GM19468 (cell line): ENCODE results near the gene CLIC3.
A peak's percentile ranks its signal among the peaks of the same experiment; 100 is the strongest.
"Not testable (repeated sequence)": the region's sequence is repeated elsewhere in the genome, so short reads cannot be mapped to it uniquely, and the experiment has no call there.

Source experiments
- ATAC-seq: cut with Tn5 transposase; IDR thresholded peaks from one replicate; pipeline ENCODE4 v1.9.1; 2021; ENCODE audit warnings: mild to moderate bottlenecking, moderate library complexity, moderate number of reproducible peaks; ENCODE audit not compliant: unreplicated experiment; ENCODE audit errors: extremely low read depth

The CLIC3 gene

GRCh38 chr9:136996361-136997292, at the start of gene CLIC3:
TSS of gene CLIC3 (minus strand) at chr9:136996568. CDS start at chr9:136996543, 25 bp downstream.
- no peak for ATAC-seq

- ATAC-seq: no peak
Measured at GRCh38 chr9:137045294-137046087, 49.1 kb upstream of the CLIC3 start.

GRCh38 chr9:137044502-137045177, 48.3 kb upstream of the CLIC3 start:
- ATAC-seq: no peak

GRCh38 chr9:137044037-137044436, 47.7 kb upstream of the CLIC3 start:
- ATAC-seq: no peak

- ATAC-seq: no peak
Measured at GRCh38 chr9:137042751-137043727, 46.7 kb upstream of the CLIC3 start.

- no peak for ATAC-seq
Measured at GRCh38 chr9:137041124-137041523, 44.8 kb upstream of the CLIC3 start.

GRCh38 chr9:137040568-137040967, 44.2 kb upstream of the CLIC3 start:
- ATAC-seq: no peak

- no peak for ATAC-seq
Measured at GRCh38 chr9:137039611-137040366, 43.4 kb upstream of the CLIC3 start.

- ATAC-seq: no peak
Measured at GRCh38 chr9:137038916-137039315, 42.5 kb upstream of the CLIC3 start.

- ATAC-seq: no peak
Measured at GRCh38 chr9:137037483-137037882, 41.1 kb upstream of the CLIC3 start.

- ATAC-seq: no peak
Measured at GRCh38 chr9:137037035-137037434, 40.7 kb upstream of the CLIC3 start.

- no peak for ATAC-seq
Measured at GRCh38 chr9:137035937-137036336, 39.6 kb upstream of the CLIC3 start.

- ATAC-seq: no peak
Measured at GRCh38 chr9:137035507-137035834, 39.1 kb upstream of the CLIC3 start.

- peak; percentile 22 for ATAC-seq
Measured at GRCh38 chr9:137034709-137035506, 38.5 kb upstream of the CLIC3 start.

GRCh38 chr9:137034039-137034708, 37.8 kb upstream of the CLIC3 start:
- ATAC-seq: no peak

- not testable (repeated sequence) for ATAC-seq
Measured at GRCh38 chr9:137033481-137033880, 37.1 kb upstream of the CLIC3 start.

GRCh38 chr9:137032858-137033257, 36.5 kb upstream of the CLIC3 start:
- ATAC-seq: no peak
